HFF-Myc (cell line): Measurements from ENCODE around the gene FUT7.

Experiments used
- DNase-seq: peaks from one replicate; pipeline ENCODE4 v3.0.0-alpha.2; 2011; ENCODE audit warnings: low read depth; ENCODE audit errors: extremely low read depth
- H3K4me3 ChIP-seq: replicated peaks from 2 replicates; pipeline ENCODE4 v1.5.1; 2011; ENCODE audit warnings: low read depth, mild to moderate bottlenecking, control low read depth, low read length
- TF ChIP-seq, protein P1 (sequence below): IDR thresholded peaks from 2 replicates; pipeline ENCODE4 v1.5.1; 2012; ENCODE audit warnings: mild to moderate bottlenecking, low read depth, low read length, control low read depth; ENCODE audit errors: missing control alignments

Gene FUT7

DNA sequence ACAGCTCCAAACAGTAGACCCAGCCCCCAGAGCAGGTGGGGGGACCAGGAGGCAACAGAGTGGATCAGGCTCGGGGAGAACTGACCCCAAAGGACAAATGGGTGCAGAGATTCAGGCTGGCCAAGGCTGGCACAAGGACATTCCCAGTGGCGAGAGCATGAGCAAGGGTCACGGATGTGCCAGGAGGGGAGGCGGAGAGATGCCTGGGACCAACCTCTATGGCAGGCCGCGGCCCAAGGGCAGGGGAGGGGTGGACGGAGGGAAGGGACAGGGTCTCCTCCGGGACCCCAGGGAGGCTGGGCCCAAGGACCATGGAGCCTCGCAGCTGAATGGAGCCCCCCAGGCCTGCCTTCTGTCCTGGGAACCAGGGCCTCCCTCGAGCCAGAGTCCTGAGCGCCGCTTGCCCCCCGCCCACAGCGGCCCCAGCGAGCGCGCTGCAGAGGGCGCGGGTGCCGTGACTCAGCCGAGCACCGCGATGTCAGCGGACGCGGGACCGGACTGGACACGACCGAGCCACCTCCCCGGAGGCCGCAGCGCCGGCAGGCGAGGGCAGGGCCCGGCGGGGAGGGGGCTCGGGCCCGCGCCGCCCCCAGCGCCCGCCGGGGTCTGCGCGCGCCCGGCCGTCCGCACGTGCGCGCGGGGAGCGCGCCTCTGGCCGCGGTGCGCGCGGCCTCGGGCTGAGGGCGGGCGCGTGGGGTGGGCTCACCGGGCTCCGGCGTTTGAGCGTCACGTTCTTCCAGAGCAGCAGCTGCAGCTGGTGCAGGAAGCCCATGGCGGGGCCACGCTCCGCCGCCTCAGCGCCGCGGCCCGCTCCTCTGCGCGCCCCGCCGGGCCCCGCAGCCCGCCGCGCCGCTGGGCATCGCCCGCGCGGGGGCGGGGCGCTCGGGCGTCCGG is 4.3 kb downstream of the FUT7 start, which contains the start of gene ABCA2:
ABCA2 (minus strand) TSS at position 869 of the 894 bp plus-strand sequence; CDS start at position 772, 97 bp downstream.
- H3K4me3 ChIP-seq: peak within 1 kb of the TSS; percentile 57
- TF ChIP-seq, protein P1, sequence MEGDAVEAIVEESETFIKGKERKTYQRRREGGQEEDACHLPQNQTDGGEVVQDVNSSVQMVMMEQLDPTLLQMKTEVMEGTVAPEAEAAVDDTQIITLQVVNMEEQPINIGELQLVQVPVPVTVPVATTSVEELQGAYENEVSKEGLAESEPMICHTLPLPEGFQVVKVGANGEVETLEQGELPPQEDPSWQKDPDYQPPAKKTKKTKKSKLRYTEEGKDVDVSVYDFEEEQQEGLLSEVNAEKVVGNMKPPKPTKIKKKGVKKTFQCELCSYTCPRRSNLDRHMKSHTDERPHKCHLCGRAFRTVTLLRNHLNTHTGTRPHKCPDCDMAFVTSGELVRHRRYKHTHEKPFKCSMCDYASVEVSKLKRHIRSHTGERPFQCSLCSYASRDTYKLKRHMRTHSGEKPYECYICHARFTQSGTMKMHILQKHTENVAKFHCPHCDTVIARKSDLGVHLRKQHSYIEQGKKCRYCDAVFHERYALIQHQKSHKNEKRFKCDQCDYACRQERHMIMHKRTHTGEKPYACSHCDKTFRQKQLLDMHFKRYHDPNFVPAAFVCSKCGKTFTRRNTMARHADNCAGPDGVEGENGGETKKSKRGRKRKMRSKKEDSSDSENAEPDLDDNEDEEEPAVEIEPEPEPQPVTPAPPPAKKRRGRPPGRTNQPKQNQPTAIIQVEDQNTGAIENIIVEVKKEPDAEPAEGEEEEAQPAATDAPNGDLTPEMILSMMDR: no peak
- no peak for DNase-seq

DNA sequence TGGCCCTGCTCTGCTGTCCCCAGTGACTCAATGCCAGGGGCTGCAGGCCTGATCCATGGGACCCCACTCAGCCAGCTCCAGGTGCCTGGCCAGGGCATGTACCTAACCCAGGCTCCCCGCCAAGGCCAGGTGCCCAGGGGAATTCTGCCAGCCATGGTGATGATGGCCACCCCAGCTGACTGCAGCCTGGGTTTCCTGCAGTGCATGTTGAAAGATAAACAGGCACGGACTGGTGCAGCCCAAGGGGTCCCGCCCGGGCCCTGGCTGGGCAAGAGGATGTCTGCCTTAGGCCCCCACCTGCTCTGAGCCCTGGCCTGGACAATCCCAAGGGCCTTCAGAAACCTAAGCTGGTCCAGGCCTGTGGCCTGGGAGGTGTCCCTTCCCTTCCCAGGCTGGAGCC is 5.1 kb downstream of the FUT7 start:
- no peak for DNase-seq
- peak overlapping the region; percentile 57 for H3K4me3 ChIP-seq
- TF ChIP-seq, protein P1: no peak

DNA sequence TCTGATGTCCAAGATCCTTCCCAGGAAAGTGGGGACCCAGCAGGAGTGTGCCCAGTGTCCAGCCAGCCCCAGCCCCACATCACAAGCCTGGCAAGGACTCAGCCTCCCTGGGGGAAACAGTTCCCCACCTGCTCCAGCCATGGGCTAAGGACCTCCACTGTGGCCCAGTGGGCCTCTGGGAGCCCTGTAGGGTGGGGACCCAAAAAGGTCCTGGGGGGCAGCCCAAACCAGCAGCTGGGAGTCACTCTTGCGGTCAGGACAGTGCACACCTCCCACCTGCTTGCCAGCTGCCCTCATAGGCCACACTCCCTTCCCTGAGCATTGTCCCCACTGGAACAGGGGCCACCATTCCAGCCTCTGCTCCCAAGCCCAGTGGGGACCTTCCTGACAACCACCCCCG is 5.5 kb downstream of the FUT7 start:
- TF ChIP-seq, protein P1: no peak
- no peak for DNase-seq
- H3K4me3 ChIP-seq: no peak overlapping the region; the same call in 1 of the 2 replicates

DNA sequence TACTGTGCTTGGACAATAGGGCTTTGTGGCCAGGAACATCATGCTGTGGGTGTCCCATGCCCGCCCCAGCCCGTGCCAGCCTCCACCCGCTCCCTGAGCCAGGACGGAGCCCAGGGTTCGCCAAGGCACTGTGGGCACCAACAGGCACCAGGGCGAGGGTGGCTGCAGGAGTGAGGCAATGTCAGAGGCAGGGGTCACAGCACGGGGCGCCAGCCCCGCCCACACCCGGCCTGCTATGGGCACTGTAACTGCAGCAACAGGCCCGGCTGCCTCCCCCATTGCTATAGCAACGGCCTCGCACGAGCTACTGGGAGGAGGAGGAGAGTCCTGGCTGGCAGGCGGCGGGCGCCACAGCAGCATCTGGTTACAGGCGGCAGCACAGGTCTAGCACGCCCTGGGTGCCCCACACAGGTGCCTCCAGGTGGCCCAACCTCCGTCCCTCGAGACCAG is 6.3 kb downstream of the FUT7 start:
- DNase-seq: no peak
- TF ChIP-seq, protein P1: no peak
- H3K4me3 ChIP-seq: no peak overlapping the region

DNA sequence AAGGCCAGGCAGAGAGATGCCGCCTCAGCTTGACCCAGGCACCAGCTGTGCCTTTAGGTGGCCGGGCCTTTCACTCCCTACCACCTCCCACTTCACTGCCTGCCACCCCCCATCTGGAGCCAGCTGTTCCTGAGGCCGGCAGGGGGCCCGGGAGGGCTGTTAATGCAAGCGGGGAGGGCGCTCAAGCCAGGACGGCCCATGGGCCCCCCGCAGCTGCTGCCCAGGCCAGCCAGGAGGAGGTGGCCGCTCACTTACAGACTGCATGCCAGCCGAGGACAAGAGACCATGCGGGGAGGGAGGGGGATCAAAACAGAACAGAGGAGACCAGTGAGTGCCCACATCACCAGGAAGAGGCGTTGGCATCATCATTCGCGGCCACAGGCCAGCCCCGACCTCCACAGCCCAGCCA is 8.3 kb downstream of the FUT7 start:
- no peak overlapping the region for H3K4me3 ChIP-seq
- DNase-seq: no peak
- TF ChIP-seq, protein P1: no peak

DNA sequence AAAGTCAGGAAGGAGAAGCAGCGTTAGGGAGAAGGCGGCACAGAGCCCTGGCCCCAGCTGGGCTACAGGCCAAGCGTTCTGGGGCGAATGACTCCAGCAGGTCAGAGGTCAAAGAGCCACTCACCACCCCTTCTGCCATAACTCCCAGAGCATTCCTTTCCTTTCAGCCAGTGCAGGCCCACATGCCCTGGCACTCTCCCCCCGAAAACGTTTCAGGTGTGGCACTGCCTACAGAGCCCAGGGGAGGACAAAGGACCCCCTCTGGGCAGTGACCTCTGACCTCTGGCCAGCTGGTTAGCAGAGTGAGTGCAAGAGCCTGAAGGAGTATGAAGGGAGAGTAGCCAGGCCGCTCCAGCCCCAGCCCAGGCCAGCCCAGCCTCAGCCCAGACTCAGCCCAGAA is 8.7 kb downstream of the FUT7 start:
- no peak for DNase-seq
- TF ChIP-seq, protein P1: no peak
- no peak overlapping the region for H3K4me3 ChIP-seq
